Mesodermal cell (in vitro differentiated cells): ENCODE measurements around the gene TMEM247.
"Not testable (repeated sequence)": the region's sequence is repeated elsewhere in the genome, so short reads cannot be mapped to it uniquely, and the experiment has no call there.

Experiments used
- H3K27ac ChIP-seq: 2 replicates; pipeline ENCODE4 v1.7.0; 2013; ENCODE audit warnings: mild to moderate bottlenecking, low read depth, low read length, moderate library complexity; ENCODE audit not compliant: severe bottlenecking
- H3K36me3 ChIP-seq: 2 replicates; pipeline ENCODE4 v1.7.1; 2013; ENCODE audit warnings: mild to moderate bottlenecking, low read length, moderate library complexity; ENCODE audit not compliant: control insufficient read depth, insufficient read depth
- H3K4me1 ChIP-seq: one replicate; pipeline ENCODE4 v1.7.1; 2013; ENCODE audit warnings: mild to moderate bottlenecking, low read length; ENCODE audit not compliant: insufficient read depth, control insufficient read depth, poor library complexity, severe bottlenecking
- H3K4me3 ChIP-seq: 2 replicates; pipeline ENCODE4 v1.7.0; 2013; ENCODE audit warnings: low read length, control low read depth, mild to moderate bottlenecking; ENCODE audit not compliant: insufficient read depth, poor library complexity, severe bottlenecking; ENCODE audit errors: extremely low read depth
- H3K9me3 ChIP-seq: 2 replicates; pipeline ENCODE4 v1.7.1; 2013; ENCODE audit warnings: mild to moderate bottlenecking, low read length, moderate library complexity; ENCODE audit not compliant: control insufficient read depth
- WGBS, 2 experiments: methylation state at CpG; one replicate each; pipeline ENCODE4 v1.1.5; 2013; ENCODE audit warnings: missing lambda C conversion rate in 2 of 2; ENCODE audit not compliant: insufficient coverage in 2 of 2; 5-methylcytosine and 5-hydroxymethylcytosine counted together

TMEM247 gene

GRCh38 chr2:46510598-46511177 lies 31.3 kb downstream of the TMEM247 start:
- H3K9me3 ChIP-seq: peaks cover 6% of the 10 kb centered on the region
- no peak overlapping the region for H3K27ac ChIP-seq
- no peak overlapping the region for H3K4me3 ChIP-seq
- H3K4me1 ChIP-seq: no peaks in the 10 kb centered on the region
- H3K36me3 ChIP-seq: no peaks in the 10 kb centered on the region
- WGBS, 2 experiments: 92 to 94% methylated on average over 3 to 4 of the region's 5 CpGs

GRCh38 chr2:46512185-46512584 lies 32.8 kb downstream of the TMEM247 start:
- Histone ChIP-seq H3K36me3 (no peaks in the 10 kb centered on the region), H3K27ac (no peak overlapping the region), H3K9me3 (peaks cover 6% of the 10 kb centered on the region), H3K4me3 (no peak overlapping the region), H3K4me1 (no peaks in the 10 kb centered on the region)
- WGBS, 2 experiments: 89 to 96% methylated on average over 10 of the region's 10 CpGs

GRCh38 chr2:46514738-46515137 lies 35.4 kb downstream of the TMEM247 start:
- no peaks in the 10 kb centered on the region for H3K36me3 ChIP-seq
- peaks cover 6% of the 10 kb centered on the region for H3K9me3 ChIP-seq
- H3K4me3 ChIP-seq: no peak overlapping the region
- WGBS, 2 experiments: no CpG with 5 or more reads among the region's 1 CpG
- H3K4me1 ChIP-seq: no peaks in the 10 kb centered on the region
- H3K27ac ChIP-seq: no peak overlapping the region

- 100% methylated on average over 1 of the region's 1 CpG; no CpG with 5 or more reads in 1 of the 2 experiments for WGBS, 2 experiments
- Histone ChIP-seq H3K9me3 (peaks cover 6% of the 10 kb centered on the region), H3K4me3 (no peak overlapping the region), H3K4me1 (no peaks in the 10 kb centered on the region), H3K36me3 (no peaks in the 10 kb centered on the region), H3K27ac (no peak overlapping the region)
Observed at GRCh38 chr2:46517485-46517884, 38.1 kb downstream of the TMEM247 start.

GRCh38 chr2:46518861-46519260 lies 39.5 kb downstream of the TMEM247 start:
- Histone ChIP-seq H3K36me3 (no peaks in the 10 kb centered on the region), H3K4me3 (no peak overlapping the region), H3K27ac (no peak overlapping the region), H3K4me1 (no peaks in the 10 kb centered on the region), H3K9me3 (peaks cover 6% of the 10 kb centered on the region)
- 87 to 90% methylated on average over 7 of the region's 7 CpGs for WGBS, 2 experiments

- H3K9me3 ChIP-seq: peaks cover 6% of the 10 kb centered on the region
- H3K27ac ChIP-seq: no peak overlapping the region
- 83 to 90% methylated on average over 5 to 6 of the region's 7 CpGs for WGBS, 2 experiments
- no peaks in the 10 kb centered on the region for H3K4me1 ChIP-seq
- no peaks in the 10 kb centered on the region for H3K36me3 ChIP-seq
- no peak overlapping the region for H3K4me3 ChIP-seq
Observed at GRCh38 chr2:46519265-46519664, 39.9 kb downstream of the TMEM247 start.

- 88 to 94% methylated on average over 8 of the region's 10 CpGs for WGBS, 2 experiments
- no peaks in the 10 kb centered on the region for H3K9me3 ChIP-seq
- no peaks in the 10 kb centered on the region for H3K4me1 ChIP-seq
- no peak overlapping the region for H3K27ac ChIP-seq
- H3K36me3 ChIP-seq: no peaks in the 10 kb centered on the region
- H3K4me3 ChIP-seq: no peak overlapping the region
Observed at GRCh38 chr2:46520130-46520711, 40.9 kb downstream of the TMEM247 start.

- Histone ChIP-seq H3K4me3 (no peak overlapping the region), H3K9me3 (no peaks in the 10 kb centered on the region), H3K27ac (no peak overlapping the region), H3K36me3 (no peaks in the 10 kb centered on the region), H3K4me1 (no peaks in the 10 kb centered on the region)
- 100% methylated on average over 1 to 2 of the region's 2 CpGs for WGBS, 2 experiments
Observed at GRCh38 chr2:46521215-46521683, 41.9 kb downstream of the TMEM247 start.

GRCh38 chr2:46522385-46522784 lies 43.0 kb downstream of the TMEM247 start:
- H3K27ac ChIP-seq, H3K9me3 ChIP-seq, H3K4me3 ChIP-seq, H3K36me3 ChIP-seq, H3K4me1 ChIP-seq: not testable (repeated sequence)

- Histone ChIP-seq H3K4me3 (no peak overlapping the region), H3K36me3 (no peaks in the 10 kb centered on the region), H3K27ac (no peak overlapping the region), H3K9me3 (no peaks in the 10 kb centered on the region), H3K4me1 (no peaks in the 10 kb centered on the region)
- WGBS, 2 experiments: 83 to 100% methylated on average over 1 of the region's 3 CpGs
Observed at GRCh38 chr2:46525522-46526155, 46.3 kb downstream of the TMEM247 start.

GRCh38 chr2:46528880-46529279 lies 49.5 kb downstream of the TMEM247 start:
- Histone ChIP-seq H3K4me3 (no peak overlapping the region), H3K36me3 (no peaks in the 10 kb centered on the region), H3K4me1 (no peaks in the 10 kb centered on the region), H3K27ac (no peak overlapping the region), H3K9me3 (no peaks in the 10 kb centered on the region)
- 100% methylated on average over 1 of the region's 1 CpG for WGBS, 2 experiments
